Dendritic cell treated with granulocyte-macrophage colony-stimulating factor and Interleukin-4, amounts not matched to agents 40 ng/mL and 50 ng/mL, for 4 days (primary cell): ENCODE results near the gene TNFAIP1.
"Not testable (repeated sequence)": the region's sequence is repeated elsewhere in the genome, so short reads cannot be mapped to it uniquely, and the experiment has no call there.

Experiments used
- H3K27ac Mint-ChIP-seq: one replicate; pipeline ENCODE4 v1.8.0; 2022; ENCODE audit warnings: mild to moderate bottlenecking, mixed read lengths
- H3K27me3 Mint-ChIP-seq: one replicate; pipeline ENCODE4 v1.8.0; 2022; ENCODE audit warnings: mild to moderate bottlenecking, mixed read lengths
- H3K36me3 Mint-ChIP-seq: one replicate; pipeline ENCODE4 v1.8.0; 2022; ENCODE audit warnings: low read depth, mixed read lengths
- H3K4me1 Mint-ChIP-seq: one replicate; pipeline ENCODE4 v1.8.0; 2022; ENCODE audit warnings: low read depth, mixed read lengths
- H3K4me3 Mint-ChIP-seq: one replicate; pipeline ENCODE4 v1.8.0; 2022; ENCODE audit warnings: mild to moderate bottlenecking, moderate library complexity, mixed read lengths
- H3K9me3 Mint-ChIP-seq: one replicate; pipeline ENCODE4 v1.8.0; 2022; ENCODE audit warnings: mixed read lengths
- intact Hi-C: fragments of 100-400 bp; cut with micrococcal nuclease; formaldehyde crosslinking; loops from one replicate; pipeline ENCODE4 v1.15.0; 2022

Gene TNFAIP1

GRCh38 chr17:28333083-28333746, 2.3 kb upstream of the TNFAIP1 start:
- H3K4me3 Mint-ChIP-seq = no peak overlapping the region
- no peaks in the 10 kb centered on the region for H3K27me3 Mint-ChIP-seq
- peak overlapping the region; percentile 76 for H3K27ac Mint-ChIP-seq
- H3K4me1 Mint-ChIP-seq = peaks cover 49% of the 10 kb centered on the region
- H3K9me3 Mint-ChIP-seq = no peaks in the 10 kb centered on the region
- intact Hi-C loops = no loop called here
- peaks cover 65% of the 10 kb centered on the region for H3K36me3 Mint-ChIP-seq

- H3K9me3 Mint-ChIP-seq = no peaks in the 10 kb centered on the region
- no peaks in the 10 kb centered on the region for H3K27me3 Mint-ChIP-seq
- peaks cover 58% of the 10 kb centered on the region for H3K36me3 Mint-ChIP-seq
- peak overlapping the region; percentile 98 for H3K4me3 Mint-ChIP-seq
- intact Hi-C loops = no loop called here
- peaks cover 54% of the 10 kb centered on the region for H3K4me1 Mint-ChIP-seq
- H3K27ac Mint-ChIP-seq = peak overlapping the region; percentile 76
Measured at GRCh38 chr17:28334171-28334570, 1.4 kb upstream of the TNFAIP1 start.

GRCh38 chr17:28334666-28335200, 828 bp upstream of the TNFAIP1 start:
- intact Hi-C loops = loop anchor here (1.0 kb wide), 2 partner anchors 15 to 23 kb away; partner anchors contain the start of genes POLDIP2 and TMEM97

GRCh38 chr17:28335959-28336871, 654 bp downstream of the TNFAIP1 start:
- intact Hi-C loops = loop anchor here (1.0 kb wide), 2 partner anchors 17 to 21 kb away; partner anchors contain the start of genes POLDIP2 and TMEM97
- no peaks in the 10 kb centered on the region for H3K27me3 Mint-ChIP-seq

More at GRCh38 chr17:28334666-28335200, 828 bp upstream of the TNFAIP1 start:
- Mint-ChIP-seq H3K27ac (peak overlapping the region; percentile 76), H3K27me3 (no peaks in the 10 kb centered on the region), H3K4me3 (peak overlapping the region; percentile 98), H3K4me1 (peaks cover 54% of the 10 kb centered on the region), H3K36me3 (peaks cover 58% of the 10 kb centered on the region), H3K9me3 (no peaks in the 10 kb centered on the region)

GRCh38 chr17:28338056-28338768, 2.7 kb downstream of the TNFAIP1 start:
- H3K27me3 Mint-ChIP-seq = no peaks in the 10 kb centered on the region
- no peak overlapping the region for H3K27ac Mint-ChIP-seq
- H3K4me3 Mint-ChIP-seq = no peak overlapping the region
- H3K4me1 Mint-ChIP-seq = peaks cover 44% of the 10 kb centered on the region
- peaks cover 66% of the 10 kb centered on the region for H3K36me3 Mint-ChIP-seq
- no peaks in the 10 kb centered on the region for H3K9me3 Mint-ChIP-seq
- intact Hi-C loops = no loop called here

More at GRCh38 chr17:28335959-28336871, 654 bp downstream of the TNFAIP1 start:
- Mint-ChIP-seq H3K4me1 (peaks cover 54% of the 10 kb centered on the region), H3K4me3 (peak overlapping the region; percentile 98), H3K9me3 (no peaks in the 10 kb centered on the region), H3K27ac (peak overlapping the region; percentile 76), H3K36me3 (peaks cover 58% of the 10 kb centered on the region)

GRCh38 chr17:28338769-28339212, 3.2 kb downstream of the TNFAIP1 start:
- H3K9me3 Mint-ChIP-seq, H3K27ac Mint-ChIP-seq, H3K4me3 Mint-ChIP-seq, intact Hi-C loops, H3K27me3 Mint-ChIP-seq: not testable (repeated sequence)
- peaks cover 72% of the 10 kb centered on the region for H3K36me3 Mint-ChIP-seq
- H3K4me1 Mint-ChIP-seq = peaks cover 38% of the 10 kb centered on the region

- H3K36me3 Mint-ChIP-seq = peaks cover 78% of the 10 kb centered on the region
- no peak overlapping the region for H3K27ac Mint-ChIP-seq
- H3K27me3 Mint-ChIP-seq = no peaks in the 10 kb centered on the region
- H3K9me3 Mint-ChIP-seq = no peaks in the 10 kb centered on the region
- intact Hi-C loops = no loop called here
- peaks cover 31% of the 10 kb centered on the region for H3K4me1 Mint-ChIP-seq
- H3K4me3 Mint-ChIP-seq = no peak overlapping the region
Measured at GRCh38 chr17:28339431-28339830, 3.9 kb downstream of the TNFAIP1 start.

- H3K4me3 Mint-ChIP-seq = no peak overlapping the region
- no peaks in the 10 kb centered on the region for H3K9me3 Mint-ChIP-seq
- H3K27ac Mint-ChIP-seq = peak overlapping the region; percentile 13
- peaks cover 26% of the 10 kb centered on the region for H3K4me1 Mint-ChIP-seq
- peaks cover 79% of the 10 kb centered on the region for H3K36me3 Mint-ChIP-seq
- H3K27me3 Mint-ChIP-seq = no peaks in the 10 kb centered on the region
- intact Hi-C loops = no loop called here
Measured at GRCh38 chr17:28340374-28340773, 4.8 kb downstream of the TNFAIP1 start.

- Mint-ChIP-seq H3K27me3 (no peaks in the 10 kb centered on the region), H3K4me1 (peaks cover 21% of the 10 kb centered on the region), H3K27ac (no peak overlapping the region), H3K9me3 (no peaks in the 10 kb centered on the region), H3K4me3 (no peak overlapping the region), H3K36me3 (peaks cover 82% of the 10 kb centered on the region)
- intact Hi-C loops = no loop called here
Measured at GRCh38 chr17:28341516-28341915, 6.0 kb downstream of the TNFAIP1 start.

- no peak overlapping the region for H3K4me3 Mint-ChIP-seq
- H3K27me3 Mint-ChIP-seq = no peaks in the 10 kb centered on the region
- peaks cover 90% of the 10 kb centered on the region for H3K36me3 Mint-ChIP-seq
- no peaks in the 10 kb centered on the region for H3K9me3 Mint-ChIP-seq
- intact Hi-C loops = no loop called here
- H3K4me1 Mint-ChIP-seq = peaks cover 14% of the 10 kb centered on the region
- no peak overlapping the region for H3K27ac Mint-ChIP-seq
Measured at GRCh38 chr17:28342313-28342712, 6.8 kb downstream of the TNFAIP1 start.

GRCh38 chr17:28343491-28343932, 8.0 kb downstream of the TNFAIP1 start:
- no peaks in the 10 kb centered on the region for H3K27me3 Mint-ChIP-seq
- no peak overlapping the region for H3K4me3 Mint-ChIP-seq
- intact Hi-C loops = no loop called here
- H3K9me3 Mint-ChIP-seq = no peaks in the 10 kb centered on the region
- peaks cover 2% of the 10 kb centered on the region for H3K4me1 Mint-ChIP-seq
- H3K36me3 Mint-ChIP-seq = peaks cover 96% of the 10 kb centered on the region
- no peak overlapping the region for H3K27ac Mint-ChIP-seq

GRCh38 chr17:28344011-28344410, 8.4 kb downstream of the TNFAIP1 start:
- no peaks in the 10 kb centered on the region for H3K27me3 Mint-ChIP-seq
- no peak overlapping the region for H3K4me3 Mint-ChIP-seq
- H3K4me1 Mint-ChIP-seq = no peaks in the 10 kb centered on the region
- H3K36me3 Mint-ChIP-seq = peaks cover 100% of the 10 kb centered on the region
- intact Hi-C loops = no loop called here
- no peak overlapping the region for H3K27ac Mint-ChIP-seq
- no peaks in the 10 kb centered on the region for H3K9me3 Mint-ChIP-seq

- H3K27me3 Mint-ChIP-seq = no peaks in the 10 kb centered on the region
- intact Hi-C loops = no loop called here
- H3K4me3 Mint-ChIP-seq = no peak overlapping the region
- H3K9me3 Mint-ChIP-seq = no peaks in the 10 kb centered on the region
- H3K36me3 Mint-ChIP-seq = peaks cover 100% of the 10 kb centered on the region
- H3K27ac Mint-ChIP-seq = no peak overlapping the region
- H3K4me1 Mint-ChIP-seq = no peaks in the 10 kb centered on the region
Measured at GRCh38 chr17:28344435-28344901, 8.9 kb downstream of the TNFAIP1 start.
